ELF-1 (cell line): Measurements from ENCODE around the gene HSD11B1.

Experiments
- DNase-seq: peaks from one replicate; pipeline ENCODE4 v3.0.0-alpha.2; 2016; ENCODE audit warnings: low read depth, low spot score

Gene HSD11B1

DNA sequence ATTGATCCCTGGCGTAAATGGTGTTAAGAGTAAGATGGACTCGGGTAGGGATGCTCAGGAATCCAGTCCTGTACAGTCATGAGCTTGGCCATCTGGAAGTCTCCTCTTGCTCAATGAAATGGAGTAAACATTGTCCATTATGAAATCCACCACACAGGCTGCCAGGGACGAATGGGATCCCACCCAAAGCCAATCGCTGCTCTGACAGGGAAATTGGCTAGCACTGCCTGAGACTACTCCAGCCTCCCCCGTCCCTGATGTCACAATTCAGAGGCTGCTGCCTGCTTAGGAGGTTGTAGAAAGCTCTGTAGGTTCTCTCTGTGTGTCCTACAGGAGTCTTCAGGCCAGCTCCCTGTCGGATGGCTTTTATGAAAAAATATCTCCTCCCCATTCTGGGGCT is at the start of gene HSD11B1:
Gene HSD11B1, plus strand, starts transcription at position 263 of the 400 bp plus-strand sequence. Its CDS starts 97 bp downstream, at position 360.
- DNase-seq: no peak

DNA sequence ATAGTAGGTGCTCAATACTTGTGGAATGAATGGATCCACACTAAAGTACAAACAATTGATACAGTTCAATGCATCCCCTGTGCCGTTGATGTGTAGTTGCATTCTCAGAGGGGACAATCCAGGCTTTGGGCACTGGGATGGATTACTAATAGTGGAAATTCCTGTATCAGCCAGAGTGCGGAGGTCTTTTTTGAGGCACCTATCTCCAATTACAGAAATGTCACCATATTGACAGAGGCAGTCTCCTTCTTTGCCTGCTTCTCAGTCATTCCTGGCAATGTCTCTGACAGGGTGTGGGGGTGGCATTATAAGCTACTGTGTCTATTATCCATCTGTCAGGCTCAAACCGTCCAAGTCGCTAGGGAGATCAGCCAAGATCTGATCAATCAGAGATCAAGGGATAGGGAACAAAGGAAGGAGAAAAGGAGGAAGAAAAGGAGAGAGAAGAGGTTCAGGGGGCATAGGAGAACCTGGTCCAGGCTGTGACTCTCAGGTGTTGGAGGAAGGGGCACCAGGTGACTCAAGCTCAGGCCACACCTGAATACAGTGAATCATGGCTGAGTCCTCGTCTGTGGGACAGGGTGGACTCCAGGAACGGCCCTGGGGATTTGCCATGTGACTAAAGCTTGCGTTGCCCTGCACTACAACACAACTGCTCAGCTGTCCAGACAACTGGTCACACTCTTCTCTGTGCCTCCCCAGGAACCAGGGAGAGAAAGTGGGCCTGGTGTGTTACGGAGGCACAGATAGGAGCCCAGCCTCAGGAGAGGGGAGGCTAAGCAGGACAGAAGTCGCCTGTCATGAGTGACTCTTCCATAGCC is 49.0 kb upstream of the HSD11B1 start:
- no peak for DNase-seq

DNA sequence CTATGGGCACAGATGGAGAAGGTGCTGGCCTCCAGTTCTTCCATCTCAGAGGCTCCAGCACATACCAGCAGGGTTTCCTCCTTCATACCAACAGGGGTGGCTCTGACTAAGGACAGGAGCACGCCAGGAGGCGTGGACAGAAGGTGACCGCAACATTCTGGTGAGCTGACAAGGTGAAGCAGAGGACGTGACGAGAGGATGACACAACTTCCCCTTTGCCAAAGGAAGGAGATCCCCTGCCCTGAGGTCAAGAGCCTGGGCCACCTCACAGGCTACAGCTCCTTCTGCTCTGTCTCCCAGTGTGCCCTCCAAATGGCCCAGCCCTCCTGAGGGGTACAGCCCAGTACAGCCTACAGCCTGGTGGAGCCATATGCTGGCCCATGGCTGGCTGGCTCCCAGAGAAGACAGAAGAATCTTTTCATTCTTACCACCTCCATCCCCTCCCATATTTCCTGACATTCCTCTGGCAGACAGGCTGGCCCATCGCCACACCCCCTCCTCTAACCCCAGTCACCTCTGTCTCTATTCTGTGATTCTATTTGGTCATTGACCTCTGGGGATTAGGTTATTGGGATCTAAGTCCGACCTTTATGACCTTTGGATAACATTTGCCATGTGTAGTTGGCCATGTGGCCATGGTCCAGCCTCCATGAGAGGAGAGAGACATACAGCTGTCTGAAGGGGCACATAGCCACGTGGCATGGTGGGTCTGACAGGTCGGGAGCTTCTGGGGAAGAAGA is 47.3 kb upstream of the HSD11B1 start:
- no peak for DNase-seq

DNA sequence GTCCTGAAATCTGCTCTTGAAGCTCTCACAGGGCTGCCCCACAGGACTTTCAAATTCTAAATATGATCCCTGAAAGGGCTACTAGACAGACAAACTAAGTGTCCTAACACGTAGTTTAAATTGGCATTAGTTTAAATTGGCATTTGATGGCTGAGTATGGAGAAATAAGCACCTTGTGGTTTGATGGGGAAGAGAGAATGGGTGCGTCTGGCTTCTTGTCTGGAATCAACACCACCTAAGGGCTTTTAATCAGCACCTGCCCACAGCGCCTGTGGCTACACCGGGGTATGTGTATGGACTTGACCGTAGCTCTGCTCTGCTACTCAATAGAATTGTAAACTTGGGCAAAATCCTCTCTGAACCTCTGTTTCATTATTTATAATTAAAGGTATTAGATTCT is 46.7 kb upstream of the HSD11B1 start:
- DNase-seq: no peak

DNA sequence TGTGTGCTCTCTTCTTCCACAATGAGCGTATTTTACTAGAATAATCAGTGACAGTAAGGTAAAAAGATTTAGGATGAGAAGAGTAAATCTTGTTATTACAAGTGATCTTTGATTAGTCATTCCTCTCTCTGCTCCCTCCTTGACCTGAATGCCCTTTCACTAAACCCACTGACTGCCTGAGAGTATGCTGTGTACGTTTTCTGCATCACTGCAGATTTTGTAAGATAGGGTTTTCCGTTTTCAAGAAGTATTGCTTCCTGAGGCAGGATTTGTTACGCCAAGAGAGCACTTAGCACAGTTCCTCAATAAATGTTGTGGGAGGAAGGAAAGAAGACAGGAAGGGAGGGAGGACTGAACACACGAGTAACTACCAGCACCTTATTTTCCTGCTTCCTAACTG is 44.7 kb upstream of the HSD11B1 start:
- no peak for DNase-seq

DNA sequence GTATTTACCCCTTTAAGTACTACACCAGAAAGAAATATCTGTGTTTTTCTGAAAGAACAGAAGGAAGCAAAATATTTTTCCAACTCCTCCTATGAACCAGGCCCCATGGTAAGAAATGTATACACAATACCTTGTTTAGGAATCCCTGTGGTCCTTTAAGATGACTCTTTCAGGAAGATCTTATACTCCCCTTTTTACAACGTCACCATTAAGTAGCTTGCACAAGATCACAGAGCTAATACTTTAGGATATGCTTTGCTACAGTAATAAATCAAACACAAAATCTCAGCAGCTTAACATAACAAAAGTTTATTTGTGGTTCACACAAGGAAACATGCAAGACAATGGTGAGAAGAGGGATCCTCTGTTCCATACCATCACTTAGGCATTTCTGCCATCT is 43.6 kb upstream of the HSD11B1 start:
- DNase-seq: no peak

DNA sequence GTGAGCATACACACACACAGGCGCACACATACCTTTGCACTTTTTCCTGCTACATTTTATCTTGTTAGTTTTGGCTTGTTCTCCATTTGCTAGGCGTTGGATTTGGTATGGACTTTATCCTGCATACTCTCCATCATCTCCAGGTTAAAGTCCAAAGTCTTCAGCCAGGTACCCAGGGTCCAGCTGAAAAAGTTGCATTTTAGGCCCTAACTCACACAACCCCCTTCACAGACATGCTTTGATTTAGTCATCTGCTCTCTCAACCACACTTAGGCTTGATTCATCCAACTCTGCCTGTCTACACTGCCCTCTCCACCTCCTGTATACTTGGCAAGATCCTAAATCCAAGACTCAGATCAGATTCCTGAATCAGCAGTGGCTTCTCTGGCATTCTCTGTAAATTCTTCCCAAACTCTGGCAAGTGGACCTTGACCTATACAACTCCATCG is 41.7 kb upstream of the HSD11B1 start:
- no peak for DNase-seq

DNA sequence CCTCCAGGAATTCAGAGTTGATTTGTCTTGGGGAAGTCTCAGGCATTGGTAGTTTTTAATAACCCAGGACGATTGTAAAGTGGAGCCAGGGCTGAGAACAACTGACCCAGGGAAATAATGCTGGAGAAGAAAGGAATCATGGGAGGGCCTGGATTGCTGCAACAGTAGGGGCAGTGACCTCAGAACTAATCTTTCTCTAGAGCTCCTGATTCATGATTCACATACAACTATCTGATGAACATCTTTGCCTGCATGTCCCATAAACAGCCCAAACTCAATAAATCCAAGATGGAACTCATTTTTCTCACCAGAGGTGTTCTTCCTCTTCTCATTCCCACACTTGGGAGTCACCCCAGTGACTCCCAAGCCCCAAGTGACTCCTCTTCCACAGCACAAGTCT is 37.5 kb upstream of the HSD11B1 start:
- no peak for DNase-seq

DNA sequence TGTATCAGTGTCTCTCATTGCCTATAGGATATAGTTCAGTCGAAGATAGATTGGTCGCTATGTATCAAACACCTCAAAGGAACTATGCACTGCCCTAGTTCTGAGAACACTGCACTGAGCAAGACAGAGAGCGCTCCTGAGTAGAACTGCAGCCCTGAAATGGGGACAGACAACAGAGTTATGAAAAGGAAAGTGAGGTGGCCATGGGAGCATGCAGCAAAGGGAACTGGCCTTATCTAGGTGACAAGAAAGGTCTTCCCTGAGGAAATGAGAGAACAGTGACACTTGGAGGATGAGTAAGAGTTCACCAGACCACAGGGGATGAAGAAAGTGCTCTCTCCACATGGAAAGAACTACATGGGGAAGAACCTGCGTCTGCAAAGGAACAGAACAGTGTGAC is 36.9 kb upstream of the HSD11B1 start:
- no peak for DNase-seq

DNA sequence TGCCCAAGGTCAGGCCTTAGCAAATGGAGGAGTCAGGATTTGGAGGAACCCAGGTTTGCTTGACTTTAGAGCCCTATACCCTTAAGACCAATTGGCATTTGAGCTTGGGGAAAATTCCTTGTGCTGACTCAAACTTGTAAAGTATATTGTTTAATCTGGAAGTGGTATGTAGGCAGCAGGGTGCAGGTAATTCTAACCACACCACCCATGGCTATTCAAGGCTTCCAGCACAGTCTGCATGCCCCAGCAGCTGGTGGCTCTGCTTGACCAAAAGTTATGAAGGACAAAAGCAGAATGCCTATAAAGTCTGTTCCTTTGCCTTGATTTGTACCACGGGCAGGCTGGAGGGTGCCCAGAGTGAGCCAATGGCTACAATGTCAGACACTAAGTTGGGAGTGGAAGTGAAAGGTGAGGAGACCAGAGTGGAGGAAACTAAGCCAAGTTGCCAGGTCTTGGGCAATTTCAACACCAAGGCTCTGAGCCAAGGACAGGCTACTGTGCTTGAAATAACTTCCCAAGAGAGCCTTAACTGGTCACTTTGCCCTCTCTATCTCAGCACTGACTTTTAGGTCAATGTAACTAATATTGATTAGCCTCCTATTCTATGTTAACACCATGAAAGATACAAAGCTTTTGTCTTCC is 34.1 kb upstream of the HSD11B1 start:
- no peak for DNase-seq

DNA sequence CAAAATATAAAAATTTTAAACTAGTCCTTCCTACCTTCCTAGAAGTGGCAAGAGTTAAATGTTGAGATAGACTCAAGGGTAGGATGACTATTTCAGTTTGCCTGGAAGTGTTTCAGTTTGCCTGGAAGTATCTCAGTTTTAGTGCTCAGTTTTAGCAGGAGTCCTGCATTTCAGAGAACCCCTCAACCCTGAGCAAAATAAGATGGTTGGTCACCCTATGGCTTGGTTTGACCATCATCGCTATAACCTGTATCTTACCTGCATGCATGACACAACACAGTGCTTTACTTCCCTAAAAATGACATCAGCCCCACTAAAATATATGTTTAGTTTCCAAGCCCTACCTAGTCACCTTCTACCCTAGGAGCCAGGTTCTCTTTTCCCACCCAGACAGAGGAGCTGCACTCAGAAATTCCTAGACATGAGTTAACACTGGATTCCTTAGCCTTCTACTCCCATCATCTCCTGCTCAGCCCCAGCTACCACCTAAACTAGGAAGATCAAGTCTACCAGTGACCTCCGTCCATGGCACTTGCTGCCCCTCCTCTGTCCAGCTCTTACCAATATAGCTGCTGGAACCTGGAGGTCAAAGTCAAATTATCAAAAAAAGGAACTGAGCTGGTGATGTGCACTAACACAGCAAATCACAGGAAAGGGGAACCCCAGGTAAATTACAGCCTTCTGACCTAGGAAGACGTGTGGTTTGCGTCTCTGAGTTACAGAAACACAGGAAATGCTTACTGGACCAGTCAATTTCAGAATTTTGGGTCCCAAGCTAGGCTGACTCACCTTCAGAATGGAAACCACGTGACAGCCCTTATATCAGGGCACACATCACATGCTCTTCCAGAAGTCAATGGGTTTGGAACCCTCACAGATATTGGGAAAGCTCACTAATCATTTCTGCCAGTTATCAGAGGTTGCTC is 31.7 kb upstream of the HSD11B1 start:
- DNase-seq: no peak

DNA sequence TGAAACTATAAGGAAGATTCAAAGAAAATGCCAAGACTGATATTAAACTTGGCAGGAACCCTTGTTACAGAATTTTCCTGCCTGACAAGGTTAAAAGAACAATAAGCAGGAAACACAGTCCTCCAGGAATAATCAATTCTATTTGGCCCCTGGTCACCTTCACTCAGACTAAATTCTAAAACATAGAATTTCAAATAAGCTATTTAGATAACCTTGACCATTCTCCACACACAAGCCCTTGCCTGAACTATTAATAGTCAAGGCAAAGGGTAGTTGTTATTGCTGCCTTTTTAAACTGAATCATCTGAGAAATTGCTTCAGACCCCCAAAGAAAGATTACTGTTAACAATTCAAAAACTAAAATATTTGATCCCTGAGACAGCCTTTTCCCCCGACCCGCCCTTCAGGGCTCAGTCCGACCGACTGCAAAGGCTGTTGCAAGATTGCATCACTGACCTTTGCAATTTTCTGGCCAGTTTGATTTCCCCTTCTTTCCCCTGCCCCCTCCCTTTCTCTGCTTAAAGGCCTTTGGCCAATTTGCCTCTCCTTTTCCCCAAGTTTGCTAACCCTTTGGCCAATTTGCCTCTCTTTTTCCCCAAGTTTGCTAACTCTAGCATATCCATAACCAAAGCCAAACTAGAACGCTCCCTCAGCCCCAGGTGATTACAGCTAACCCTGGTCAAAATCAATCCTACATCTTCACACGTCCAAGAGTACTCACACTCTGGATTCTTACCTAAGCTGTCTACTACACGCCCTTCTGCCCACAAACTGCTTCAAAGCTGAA is 30.8 kb upstream of the HSD11B1 start:
- no peak for DNase-seq

DNA sequence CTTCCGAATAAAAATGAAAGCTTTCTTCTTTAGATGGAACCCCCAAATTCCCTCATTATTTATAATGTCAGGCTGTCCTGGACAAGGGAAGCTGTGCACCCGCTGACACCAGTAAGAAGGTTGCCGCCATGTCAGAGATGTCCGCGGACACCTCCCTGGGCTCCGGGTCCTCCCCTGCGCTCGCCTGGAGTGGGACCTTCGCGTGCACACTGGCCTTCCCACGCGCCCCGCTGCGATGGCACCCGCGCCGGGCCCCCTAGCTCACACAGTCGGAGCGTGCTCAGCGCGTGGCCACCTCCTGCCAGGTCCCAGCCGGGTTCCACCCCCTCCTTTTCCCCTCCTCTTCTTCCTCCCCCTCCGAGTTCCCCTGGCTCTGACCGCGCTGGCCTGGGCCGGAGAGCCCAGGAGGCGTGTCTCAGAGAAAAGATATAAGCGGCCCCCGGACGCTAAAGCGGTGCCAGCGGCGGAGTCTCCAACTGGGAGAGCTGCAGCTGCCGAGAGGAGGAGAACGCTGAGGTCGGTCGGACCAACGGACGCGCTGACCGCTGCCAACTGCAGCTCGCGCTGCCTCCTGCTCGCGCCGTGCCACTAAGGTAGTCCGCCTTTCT is 29.6 kb upstream of the HSD11B1 start, which contains the start of gene G0S2:
Gene G0S2, plus strand, starts transcription at position 456 of the 608 bp plus-strand sequence. CDS start 273 bp downstream, outside the sequence.
- DNase-seq: peak; percentile 61

DNA sequence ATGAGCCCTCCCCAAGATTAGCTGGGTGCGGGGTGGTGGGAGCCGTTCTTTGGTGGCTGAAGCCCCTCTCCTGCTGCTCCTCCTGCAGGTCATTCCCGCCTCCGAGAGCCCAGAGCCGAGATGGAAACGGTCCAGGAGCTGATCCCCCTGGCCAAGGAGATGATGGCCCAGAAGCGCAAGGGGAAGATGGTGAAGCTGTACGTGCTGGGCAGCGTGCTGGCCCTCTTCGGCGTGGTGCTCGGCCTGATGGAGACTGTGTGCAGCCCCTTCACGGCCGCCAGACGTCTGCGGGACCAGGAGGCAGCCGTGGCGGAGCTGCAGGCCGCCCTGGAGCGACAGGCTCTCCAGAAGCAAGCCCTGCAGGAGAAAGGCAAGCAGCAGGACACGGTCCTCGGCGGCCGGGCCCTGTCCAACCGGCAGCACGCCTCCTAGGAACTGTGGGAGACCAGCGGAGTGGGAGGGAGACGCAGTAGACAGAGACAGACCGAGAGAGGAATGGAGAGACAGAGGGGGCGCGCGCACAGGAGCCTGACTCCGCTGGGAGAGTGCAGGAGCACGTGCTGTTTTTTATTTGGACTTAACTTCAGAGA is 29.0 kb upstream of the HSD11B1 start:
- peak; percentile 62 for DNase-seq

DNA sequence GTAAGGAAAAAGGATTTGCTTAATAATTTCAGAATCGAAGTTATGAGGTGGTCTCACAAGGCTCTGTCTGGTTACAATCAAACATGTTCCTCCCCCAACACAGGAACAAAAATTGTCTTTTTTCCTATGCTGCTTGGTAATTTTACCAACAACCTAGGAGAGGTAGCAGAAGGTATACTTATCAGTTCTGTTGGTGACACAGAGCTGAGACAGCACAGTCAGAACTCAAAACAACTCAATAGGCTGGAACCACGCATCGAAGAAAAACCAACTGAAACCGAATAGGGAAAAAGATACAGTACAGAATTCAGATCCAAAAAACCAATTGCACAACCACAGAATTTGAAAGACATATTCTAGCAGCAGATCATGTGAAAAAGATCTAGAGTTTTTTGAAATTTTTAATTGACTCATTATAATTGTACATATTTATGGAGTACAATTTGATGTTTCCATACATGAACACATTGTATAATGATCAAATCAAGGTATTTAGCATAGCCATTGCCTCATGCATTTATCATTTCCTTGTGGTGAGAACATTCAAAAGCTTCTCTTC is 25.6 kb upstream of the HSD11B1 start:
- DNase-seq: no peak

DNA sequence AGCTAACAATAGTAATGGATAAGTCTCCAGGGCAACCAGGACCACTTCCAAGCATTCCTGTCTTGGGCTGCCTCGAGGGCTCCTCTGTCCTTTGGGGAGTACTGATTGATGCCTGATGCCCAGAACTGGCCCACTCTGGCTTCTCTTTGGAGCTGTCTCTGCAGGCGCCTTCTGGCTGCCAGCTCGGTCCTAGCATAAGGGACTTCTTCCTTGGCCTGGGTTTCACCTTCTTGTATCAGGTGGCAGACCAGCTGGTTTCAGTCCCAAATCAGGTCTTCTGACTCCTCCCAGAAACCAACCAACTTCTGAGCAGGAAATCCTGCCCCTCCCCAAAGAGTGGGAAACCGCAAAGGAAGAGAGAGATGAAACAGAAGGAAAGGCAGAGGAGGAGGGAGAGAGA is 18.8 kb upstream of the HSD11B1 start:
- peak; percentile 54 for DNase-seq

DNA sequence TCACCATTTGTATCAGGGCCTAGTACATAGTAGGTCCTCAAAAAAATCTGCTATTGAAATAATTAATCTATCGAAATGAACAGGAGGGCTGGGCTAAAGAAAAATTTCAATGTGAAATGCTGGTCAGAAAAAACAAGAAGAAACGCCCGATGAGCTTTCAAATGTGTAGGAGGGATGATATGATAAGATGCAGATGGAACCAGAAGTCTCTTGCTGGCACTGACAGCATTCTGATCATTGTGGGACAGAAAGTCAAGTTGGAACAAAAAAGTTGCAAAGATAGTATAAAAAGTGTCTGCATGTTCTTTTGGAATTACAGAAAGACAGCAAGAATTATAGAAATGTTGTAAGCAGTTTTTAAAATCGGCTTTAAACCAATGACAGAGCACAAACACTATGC is 18.3 kb upstream of the HSD11B1 start:
- no peak for DNase-seq

DNA sequence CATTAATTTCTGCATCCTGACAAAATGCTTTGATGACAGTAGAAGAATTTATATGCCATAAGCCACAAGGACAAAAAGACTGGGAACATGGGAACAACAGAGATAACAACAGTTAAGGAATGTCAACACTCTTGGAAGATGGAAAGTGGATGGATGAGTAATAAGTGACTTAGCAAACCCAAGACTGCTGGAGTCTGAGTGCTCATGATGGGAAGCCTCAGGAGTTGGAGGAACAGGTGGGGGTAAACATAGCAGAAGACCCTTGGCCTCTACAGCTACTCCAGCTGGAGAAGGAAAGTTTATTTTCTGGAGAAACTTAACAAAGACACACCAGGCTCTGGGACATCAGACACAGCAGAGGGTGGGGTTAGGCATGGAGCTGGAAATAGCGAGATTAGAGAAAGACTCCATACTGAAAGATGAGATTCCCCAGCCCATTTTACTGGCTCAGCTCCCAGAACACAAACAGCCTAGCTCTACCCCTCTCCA is 15.9 kb upstream of the HSD11B1 start:
- DNase-seq: no peak

DNA sequence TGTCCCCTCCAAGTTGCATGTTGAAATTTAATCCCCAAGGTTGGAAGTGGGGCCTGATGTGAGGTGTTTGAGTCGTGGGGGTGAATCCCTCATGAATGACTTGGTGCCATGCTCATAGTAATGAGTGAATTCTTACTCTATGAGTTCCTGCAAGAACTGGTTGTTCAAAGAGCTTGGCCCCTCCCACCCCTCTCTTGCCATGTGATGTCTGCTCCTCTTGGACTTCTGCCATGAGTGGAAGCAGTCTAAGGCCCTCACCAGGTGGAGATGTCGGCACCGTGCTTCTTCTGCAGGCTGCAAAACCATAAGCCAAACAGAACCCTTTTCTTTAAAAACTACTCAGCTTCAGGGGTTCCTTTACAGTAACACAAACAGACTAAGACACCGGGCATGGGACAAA is 15.2 kb upstream of the HSD11B1 start:
- no peak for DNase-seq
